GM18873 (cell line): Measurements from ENCODE around the gene RAB9B.
"Not testable (repeated sequence)": the region's sequence is repeated elsewhere in the genome, so short reads cannot be mapped to it uniquely, and the experiment has no call there.

ENCODE experiments used
- ATAC-seq: cut with Tn5 transposase; IDR thresholded peaks from one replicate; pipeline ENCODE4 v1.9.1; 2021; ENCODE audit warnings: mild to moderate bottlenecking, moderate library complexity, moderate number of reproducible peaks; ENCODE audit not compliant: unreplicated experiment, low FRiP score

Gene RAB9B

GRCh38 chrX:103817502-103817901 lies 14.6 kb downstream of the RAB9B start:
- no peak for ATAC-seq

- ATAC-seq = not testable (repeated sequence)
These were observed 15.0 kb downstream of the RAB9B start for GRCh38 chrX:103817101-103817500.

DNA sequence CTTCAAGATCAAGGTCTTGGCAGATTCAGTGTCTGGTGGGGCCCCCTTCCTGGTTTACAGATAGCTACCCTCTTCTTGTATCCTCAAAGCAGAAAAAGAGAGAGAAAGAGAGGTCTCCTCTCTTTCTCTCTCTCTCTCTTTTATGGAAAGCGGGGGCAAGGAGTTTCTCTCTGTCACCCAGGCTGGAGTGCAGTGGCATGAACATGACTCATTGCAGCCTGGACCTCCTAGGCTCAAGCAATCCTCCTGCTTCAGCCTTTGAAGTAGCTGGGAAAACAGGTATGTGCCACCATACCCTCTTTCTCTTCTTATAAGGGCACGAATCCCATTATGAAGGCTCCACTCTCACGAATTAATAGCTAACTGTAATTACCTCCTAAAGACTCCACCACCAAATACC lies 20.2 kb downstream of the RAB9B start:
- ATAC-seq = no peak

GRCh38 chrX:103806862-103807474 lies 25.1 kb downstream of the RAB9B start:
- ATAC-seq = no peak

DNA sequence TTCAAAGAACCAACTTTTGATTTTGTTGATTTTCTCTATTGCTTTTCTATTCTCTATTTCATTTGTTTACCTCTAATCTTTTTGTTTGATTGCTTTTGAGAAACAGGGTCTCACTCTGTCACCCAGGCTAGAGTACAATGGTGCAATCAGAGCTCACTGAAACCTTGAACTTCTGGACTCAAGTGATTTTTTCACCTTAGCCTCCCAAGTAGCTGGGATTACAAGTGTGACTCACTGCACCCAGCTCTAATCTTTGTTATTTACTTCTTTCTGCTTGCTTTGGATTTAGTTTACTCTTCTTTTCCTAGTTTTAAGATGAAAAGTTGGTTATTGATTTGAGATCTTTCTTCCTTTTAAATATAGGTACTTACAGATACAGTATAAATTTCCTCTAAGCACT lies 26.2 kb downstream of the RAB9B start:
- ATAC-seq = no peak

DNA sequence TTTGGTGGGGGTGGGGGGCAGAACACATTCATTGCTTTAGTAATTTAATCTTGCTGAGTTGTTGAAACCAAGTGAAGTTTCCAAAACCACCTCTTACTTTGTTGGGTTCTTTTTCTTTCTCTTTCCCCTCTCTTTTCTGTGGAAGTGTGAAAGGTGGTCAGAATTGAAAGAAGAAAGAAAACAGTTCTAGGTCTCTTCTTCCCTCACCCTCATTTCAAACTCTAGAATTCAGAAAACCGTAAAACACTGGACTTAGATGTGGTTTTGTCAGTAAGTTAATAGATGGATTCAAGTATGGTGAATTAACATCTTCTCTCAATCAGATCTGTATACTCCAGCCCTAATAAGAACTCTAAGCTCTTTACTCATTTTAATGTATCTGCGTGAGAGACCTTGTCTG lies 31.7 kb downstream of the RAB9B start:
- ATAC-seq = no peak

GRCh38 chrX:103797691-103798090 lies 34.4 kb downstream of the RAB9B start:
- ATAC-seq = no peak

GRCh38 chrX:103794119-103794518 lies 37.9 kb downstream of the RAB9B start:
- no peak for ATAC-seq

- no peak for ATAC-seq
These were observed 38.5 kb downstream of the RAB9B start for GRCh38 chrX:103793545-103793940.

DNA sequence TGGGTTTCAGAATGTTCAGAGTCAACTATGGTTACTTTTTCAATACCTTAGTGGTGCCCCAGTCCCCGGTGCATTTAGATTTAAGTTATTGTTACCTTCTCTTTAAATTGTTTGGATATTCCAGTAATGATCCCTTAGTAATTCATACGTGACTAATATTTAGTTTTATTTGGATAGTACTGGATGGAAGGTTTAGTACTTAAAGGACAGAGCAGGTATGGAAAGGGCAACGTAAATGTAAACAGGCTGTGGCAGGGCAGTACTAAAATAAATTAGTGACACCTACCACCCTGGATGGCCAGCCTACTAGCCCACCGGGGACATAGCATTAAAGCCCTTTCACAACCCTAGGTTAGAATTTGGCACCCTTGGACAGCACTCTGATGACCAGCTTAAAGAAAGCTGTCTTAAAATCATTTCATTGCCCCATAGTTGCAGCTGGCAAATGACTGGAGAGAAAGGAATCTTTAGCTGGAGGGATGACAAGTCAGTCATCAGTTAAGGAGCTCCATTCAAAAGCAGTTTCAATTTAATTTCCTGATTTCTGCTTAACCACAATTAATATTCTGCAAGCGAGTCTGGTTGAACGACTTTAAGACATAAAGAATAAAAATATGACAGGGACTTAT lies 39.0 kb downstream of the RAB9B start:
- ATAC-seq = no peak

DNA sequence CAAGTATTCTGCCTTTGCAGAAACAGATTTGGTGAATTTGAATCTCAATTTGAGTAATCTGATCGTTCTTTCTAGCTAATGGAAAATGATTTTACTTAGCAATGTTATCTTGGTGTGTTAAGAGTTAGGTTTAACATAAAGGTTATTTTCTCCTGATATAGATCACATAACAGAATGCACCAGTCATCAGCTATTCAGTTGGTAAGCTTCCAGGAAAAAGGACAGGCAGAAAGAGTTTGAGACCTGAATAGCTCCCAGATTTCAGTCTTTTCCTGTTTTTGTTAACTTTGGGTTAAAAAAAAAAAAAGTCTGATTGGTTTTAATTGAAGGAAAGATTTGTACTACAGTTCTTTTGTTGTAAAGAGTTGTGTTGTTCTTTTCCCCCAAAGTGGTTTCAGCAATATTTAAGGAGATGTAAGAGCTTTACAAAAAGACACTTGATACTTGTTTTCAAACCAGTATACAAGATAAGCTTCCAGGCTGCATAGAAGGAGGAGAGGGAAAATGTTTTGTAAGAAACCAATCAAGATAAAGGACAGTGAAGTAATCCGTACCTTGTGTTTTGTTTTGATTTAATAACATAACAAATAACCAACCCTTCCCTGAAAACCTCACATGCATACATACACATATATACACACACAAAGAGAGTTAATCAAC lies 40.1 kb downstream of the RAB9B start:
- no peak for ATAC-seq

GRCh38 chrX:103791228-103791627 lies 40.8 kb downstream of the RAB9B start:
- no peak for ATAC-seq

GRCh38 chrX:103789004-103789403 lies 43.1 kb downstream of the RAB9B start:
- ATAC-seq = no peak

- ATAC-seq = no peak
These were observed 48.1 kb downstream of the RAB9B start for GRCh38 chrX:103783971-103784370.

GRCh38 chrX:103783196-103783595 lies 48.9 kb downstream of the RAB9B start:
- no peak for ATAC-seq

- no peak for ATAC-seq
These were observed 49.4 kb downstream of the RAB9B start for GRCh38 chrX:103782640-103783039.

GRCh38 chrX:103781706-103782105 lies 50.4 kb downstream of the RAB9B start:
- ATAC-seq = no peak

DNA sequence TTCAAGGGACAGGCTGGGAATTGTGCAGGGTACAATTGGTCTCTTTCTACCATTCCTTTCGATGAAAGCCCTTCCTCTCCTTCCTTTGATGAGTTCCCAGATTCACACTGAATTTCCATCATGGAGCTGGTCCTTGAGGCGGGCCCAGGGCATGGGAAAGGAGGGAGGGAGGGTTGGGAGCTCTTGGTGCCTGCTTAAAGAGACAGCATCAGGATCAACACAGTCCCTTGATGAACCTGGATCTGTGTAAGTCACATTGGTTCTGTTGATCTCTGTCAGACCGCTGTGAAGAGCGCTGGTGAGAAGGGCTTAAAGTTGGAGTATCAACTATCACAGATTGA lies 51.0 kb downstream of the RAB9B start:
- no peak for ATAC-seq

DNA sequence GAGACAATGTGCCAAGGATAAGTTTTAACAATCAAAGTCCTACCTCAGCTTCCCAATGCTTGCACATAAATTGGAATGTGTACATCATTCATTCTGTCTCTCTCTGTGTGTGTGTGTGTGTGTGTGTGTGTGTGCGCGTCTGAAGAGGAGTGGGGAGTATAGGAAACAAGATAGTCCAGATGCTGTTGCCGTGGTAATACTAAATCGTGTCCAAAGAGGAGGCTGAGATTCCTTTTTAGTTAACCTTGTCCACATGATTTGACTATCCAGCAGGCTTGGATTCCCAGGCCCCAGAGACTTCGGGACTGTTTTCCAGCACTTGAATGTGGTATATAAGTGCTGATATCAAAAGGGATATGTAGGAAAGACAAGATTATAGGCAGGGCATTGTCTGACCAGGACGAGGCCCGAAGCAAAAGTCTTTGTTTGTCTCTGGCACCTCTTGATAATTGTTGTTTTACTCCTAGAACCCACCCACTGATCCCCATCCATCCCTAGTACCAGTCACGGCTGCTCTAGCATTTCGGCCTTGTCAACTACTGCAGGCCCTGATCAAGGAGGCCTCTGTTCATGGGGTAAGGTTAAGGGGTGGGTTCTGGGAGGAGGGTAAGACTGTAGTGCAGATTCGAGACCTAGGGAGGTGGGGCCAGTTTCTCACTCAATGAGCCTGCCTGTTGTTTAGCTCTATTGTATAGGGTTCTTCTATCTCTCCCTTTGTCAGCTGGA lies 51.6 kb downstream of the RAB9B start:
- ATAC-seq = no peak

- no peak for ATAC-seq
These were observed 52.8 kb downstream of the RAB9B start for GRCh38 chrX:103779141-103779789.

- no peak for ATAC-seq
These were observed 55.5 kb downstream of the RAB9B start, which contains the start of gene PLP1 for GRCh38 chrX:103776546-103776945. Gene PLP1 (plus strand): TSS chrX:103776840. CDS start chrX:103776996, 156 bp downstream.
